Measurements from ENCODE around the gene UTP11.

DNA sequence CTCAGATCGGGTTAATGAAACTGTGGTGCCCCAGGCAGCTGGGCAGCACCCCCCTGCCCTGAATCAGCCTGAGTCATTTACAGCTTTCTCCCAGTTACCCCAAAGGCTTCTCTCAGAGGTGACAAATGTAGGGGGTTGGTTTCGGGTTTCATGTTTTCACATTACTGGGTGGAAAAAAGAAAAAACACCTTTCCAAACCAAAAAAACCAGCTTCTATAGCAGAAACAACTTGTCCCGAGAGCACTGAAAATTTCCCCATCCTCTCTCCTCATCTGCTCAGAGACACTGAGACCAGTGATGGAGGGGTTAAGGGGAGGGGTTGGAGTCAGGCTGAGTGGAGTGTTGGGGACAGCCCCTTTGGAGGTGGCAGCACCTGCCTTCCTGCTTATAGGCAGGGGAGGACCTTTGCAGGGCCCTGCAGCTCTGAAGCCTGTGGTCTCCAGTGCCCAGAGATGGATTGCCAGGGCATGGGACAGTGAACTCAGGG lies 15.6 kb downstream of the UTP11 start:
- no peak for TF ChIP-seq POLR2A (IDR thresholded peaks at IDR 0.05)
- TF ChIP-seq, protein P1, sequence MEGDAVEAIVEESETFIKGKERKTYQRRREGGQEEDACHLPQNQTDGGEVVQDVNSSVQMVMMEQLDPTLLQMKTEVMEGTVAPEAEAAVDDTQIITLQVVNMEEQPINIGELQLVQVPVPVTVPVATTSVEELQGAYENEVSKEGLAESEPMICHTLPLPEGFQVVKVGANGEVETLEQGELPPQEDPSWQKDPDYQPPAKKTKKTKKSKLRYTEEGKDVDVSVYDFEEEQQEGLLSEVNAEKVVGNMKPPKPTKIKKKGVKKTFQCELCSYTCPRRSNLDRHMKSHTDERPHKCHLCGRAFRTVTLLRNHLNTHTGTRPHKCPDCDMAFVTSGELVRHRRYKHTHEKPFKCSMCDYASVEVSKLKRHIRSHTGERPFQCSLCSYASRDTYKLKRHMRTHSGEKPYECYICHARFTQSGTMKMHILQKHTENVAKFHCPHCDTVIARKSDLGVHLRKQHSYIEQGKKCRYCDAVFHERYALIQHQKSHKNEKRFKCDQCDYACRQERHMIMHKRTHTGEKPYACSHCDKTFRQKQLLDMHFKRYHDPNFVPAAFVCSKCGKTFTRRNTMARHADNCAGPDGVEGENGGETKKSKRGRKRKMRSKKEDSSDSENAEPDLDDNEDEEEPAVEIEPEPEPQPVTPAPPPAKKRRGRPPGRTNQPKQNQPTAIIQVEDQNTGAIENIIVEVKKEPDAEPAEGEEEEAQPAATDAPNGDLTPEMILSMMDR (IDR thresholded peaks at IDR 0.05), result no peak

All from heart left ventricle (tissue), 13 donors.